ENCODE measurements around the gene IGSF21.

Gene IGSF21

GRCh38 chr1:18120638-18121037 is 13.0 kb downstream of the IGSF21 start:
- no peak for DNase-seq

DNA sequence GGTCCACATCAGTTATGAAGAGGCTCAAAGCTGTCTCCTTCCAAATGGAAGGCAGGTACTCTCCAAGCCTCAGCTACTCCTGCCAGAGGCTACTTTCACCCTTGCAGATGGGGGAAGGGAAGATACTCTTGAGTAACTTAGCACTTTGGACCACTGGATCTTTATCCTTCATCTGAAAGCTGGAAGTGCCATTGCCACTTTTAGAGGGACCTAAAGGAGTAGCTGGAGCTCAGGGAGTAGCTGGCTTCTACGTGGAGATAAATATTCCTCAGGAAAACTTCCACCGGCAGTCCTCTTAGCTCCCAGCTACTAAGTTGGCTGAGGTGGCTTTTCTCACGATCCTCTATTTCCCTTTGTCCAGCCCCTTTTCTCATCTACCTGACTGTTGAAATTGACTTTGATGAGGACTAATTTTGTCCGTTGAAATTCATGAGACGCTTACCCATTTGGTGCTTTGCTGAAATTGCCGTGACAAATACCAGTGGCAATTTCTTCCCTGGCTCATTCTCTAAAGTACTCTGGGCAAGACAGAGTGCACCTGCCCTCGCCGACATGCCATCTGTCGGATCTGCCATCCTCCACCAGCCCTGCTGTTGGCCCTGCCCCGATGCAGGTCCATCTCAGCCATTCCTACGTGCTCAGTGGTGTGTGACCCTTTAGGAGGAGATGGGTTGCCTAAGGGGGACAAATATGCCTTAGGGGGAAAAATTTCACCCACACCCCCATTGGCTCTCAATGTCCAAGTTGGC is 13.6 kb downstream of the IGSF21 start:
- no peak for DNase-seq

DNA sequence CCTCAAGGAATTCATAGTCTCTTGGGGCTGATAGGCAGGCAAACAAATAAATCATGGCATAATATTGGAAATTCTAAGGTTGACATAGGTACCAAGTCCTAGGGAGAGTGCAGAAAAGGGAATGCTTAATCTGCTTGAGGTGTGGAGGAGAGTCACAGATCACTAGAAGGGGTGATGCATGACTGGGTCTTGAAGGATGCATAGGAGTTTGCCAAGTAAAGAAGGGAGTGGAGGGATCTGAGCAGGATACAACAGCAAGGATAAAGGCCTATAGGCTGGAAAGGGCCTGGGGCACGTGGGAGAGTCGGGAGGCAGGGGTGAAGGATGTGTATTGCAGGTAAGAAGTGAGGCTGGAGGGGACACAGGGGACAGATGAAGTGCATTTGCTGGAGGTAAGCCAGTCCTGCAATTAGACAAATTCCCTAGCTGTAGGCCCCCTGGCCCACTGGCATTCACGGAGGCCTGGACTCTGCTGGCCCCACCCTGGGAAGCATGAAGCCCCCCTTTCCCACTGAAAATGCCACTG is 15.9 kb downstream of the IGSF21 start:
- DNase-seq = no peak

DNA sequence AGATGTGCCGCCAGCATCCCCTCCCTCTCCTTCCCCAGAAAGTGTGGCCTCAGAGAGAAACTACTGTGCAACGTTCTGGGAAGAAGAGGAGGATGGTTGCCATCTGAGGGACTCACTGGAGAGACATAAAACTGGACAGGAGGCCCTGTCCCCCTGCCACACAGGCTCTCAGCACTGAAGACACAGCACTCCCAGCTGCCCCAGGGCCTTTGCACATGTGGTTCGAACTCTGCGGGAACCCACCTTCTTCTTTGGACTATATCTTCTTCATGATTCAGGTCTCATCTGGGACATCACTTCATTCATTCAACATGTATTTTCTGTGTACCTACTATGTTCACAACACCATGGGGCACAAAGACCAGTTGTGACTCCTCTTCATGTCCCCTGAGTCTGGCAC is 17.4 kb downstream of the IGSF21 start:
- no peak for DNase-seq

DNA sequence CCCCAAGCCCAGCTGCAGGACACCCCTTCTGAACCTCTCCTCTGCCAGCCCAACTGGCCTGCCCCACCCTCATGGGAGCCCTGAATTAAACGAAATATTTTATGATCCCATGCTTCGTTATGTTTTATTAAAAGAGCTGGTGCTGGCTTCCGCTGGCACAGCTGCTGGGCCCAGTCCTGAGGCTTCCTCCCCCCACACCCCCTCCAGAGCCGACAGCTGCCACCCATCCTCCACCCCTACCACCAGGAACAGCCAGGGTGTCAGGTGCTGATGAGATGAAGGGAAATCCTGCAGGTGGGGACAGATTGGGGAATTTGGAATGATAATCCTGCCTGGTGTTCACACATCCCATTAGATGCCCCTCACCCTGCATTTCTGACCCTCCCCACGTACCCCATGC is 19.0 kb downstream of the IGSF21 start:
- no peak for DNase-seq

- DNase-seq = no peak
These were observed 20.7 kb downstream of the IGSF21 start for GRCh38 chr1:18128298-18128697.

GRCh38 chr1:18130356-18130755 is 22.8 kb downstream of the IGSF21 start:
- DNase-seq = no peak

- DNase-seq = no peak
These were observed 24.6 kb downstream of the IGSF21 start for GRCh38 chr1:18132022-18132710.

GRCh38 chr1:18132711-18133541 is 25.3 kb downstream of the IGSF21 start:
- DNase-seq = no peak

GRCh38 chr1:18134324-18135046 is 26.9 kb downstream of the IGSF21 start:
- no peak for DNase-seq

GRCh38 chr1:18137759-18138345 is 30.3 kb downstream of the IGSF21 start:
- DNase-seq = no peak

DNA sequence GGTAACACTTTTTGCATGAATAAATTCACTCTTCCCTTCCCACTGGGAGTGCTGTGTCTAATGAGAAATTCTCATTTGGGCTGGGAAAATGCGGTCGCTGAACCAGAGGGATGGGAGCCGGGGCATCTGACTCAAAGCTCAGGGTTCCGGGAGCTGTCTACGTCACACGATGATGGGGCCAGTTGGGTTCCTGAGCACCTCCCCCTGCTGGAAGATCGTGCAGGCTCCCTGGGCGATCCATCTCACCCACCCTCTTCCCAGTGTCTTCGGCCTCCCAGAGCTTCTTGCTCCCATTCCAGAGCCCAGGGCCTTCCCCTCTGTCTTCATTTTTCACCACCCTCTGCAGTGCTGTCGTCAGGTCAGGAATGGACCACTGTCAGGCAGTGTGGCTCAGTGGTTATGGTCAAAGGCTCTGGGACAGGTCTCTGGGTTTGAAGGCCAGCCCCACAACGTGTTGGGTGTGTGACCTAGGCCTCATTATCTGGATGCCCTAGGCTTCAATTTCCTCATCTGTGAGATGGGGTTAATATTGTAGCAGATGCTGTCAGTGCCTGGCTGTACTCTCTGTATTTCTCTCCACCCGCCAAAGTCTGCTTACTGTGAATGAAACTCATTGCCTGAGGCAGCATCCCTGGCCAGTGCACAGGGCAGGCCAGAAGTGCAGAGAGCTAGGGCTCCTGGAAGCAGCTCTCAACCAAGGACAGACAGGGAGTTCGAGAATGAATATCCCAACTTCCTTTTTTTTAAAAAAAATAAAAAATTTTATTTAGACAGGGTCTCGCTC is 31.8 kb downstream of the IGSF21 start:
- DNase-seq = no peak

- no peak for DNase-seq
These were observed 32.8 kb downstream of the IGSF21 start for GRCh38 chr1:18140411-18140810.

DNA sequence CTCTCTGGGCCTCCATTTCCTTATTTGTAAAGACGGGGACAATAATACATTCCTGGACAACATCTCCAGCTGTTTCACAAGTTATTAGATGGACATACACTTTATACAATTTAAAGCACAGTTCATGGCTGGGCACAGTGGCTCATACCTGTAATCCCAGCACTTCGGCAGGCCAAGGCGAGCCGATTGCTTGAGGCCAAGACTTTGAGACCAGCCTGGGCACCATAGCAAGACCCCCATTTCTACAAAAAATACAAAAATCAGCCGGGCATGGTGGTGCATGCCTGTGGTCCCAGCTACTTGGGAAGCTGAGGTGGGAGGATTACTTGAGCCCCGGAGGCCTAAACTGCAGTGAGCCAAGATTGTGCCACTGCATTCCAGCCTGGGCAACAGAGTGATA is 34.1 kb downstream of the IGSF21 start:
- DNase-seq = no peak

DNA sequence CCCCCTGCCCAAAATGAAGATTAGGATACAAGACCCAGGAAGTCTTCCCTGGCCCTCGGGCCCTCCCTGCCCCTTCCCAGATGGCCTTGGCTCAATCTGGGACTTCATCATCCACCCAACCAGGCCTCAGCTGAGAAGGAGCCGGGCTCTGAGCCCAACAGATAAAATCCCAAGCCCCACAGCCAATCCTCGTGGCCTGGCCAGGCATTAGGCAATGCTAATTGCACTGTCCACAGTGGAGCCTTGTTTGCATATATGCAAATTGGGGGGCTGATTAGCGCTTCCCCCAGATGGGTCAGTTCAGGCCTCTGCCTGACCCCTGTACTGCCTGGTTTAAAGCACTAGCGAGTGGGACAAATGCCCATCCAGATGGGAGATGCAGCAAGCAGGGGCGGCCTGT is 34.9 kb downstream of the IGSF21 start:
- no peak for DNase-seq

- DNase-seq = no peak
These were observed 35.4 kb downstream of the IGSF21 start for GRCh38 chr1:18142969-18143368.

DNA sequence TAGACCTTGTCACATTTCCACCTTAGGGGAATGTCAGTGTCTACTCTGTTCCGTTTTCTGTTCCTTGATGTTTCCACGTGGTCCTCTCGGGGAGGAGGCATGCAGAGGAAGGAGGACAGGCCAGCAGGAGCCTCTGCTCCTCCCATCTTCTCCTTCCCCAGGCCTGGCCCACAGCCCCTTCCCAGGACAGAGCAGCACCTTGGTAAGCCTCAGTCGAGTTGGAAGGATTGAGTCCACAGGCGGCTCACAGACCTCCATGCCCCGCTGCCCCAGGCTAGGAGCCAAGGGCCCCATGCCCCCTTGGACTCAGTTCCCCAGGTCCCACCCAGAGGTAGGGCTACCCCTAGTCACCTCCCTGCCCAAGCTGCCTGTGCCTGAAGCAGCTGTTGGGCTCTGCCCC is 36.5 kb downstream of the IGSF21 start:
- DNase-seq = no peak

GRCh38 chr1:18144916-18145647 is 37.5 kb downstream of the IGSF21 start:
- DNase-seq = no peak

GRCh38 chr1:18145851-18146618 is 38.4 kb downstream of the IGSF21 start:
- DNase-seq = no peak

DNA sequence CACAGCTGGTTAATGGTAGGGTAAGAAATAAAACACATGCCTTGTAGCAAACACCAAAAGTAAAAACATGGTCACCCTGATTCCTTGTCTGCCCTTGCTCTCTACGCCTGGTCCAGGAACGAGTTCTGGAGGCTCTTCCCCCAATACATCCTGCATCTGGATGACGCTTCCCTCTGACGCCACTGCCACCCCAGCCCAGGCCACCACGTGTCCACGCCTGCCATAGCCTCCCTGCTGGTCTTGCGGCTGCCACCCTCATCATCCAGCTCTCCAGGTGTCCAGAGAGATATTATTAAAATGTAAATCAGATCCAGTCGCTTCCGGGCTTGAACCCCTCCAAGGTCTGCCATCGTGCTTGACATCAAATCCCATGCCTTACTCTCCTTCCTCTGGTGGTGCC is 39.3 kb downstream of the IGSF21 start:
- no peak for DNase-seq
